ENCODE measurements around the gene ANKRD28.

ANKRD28 gene

DNA sequence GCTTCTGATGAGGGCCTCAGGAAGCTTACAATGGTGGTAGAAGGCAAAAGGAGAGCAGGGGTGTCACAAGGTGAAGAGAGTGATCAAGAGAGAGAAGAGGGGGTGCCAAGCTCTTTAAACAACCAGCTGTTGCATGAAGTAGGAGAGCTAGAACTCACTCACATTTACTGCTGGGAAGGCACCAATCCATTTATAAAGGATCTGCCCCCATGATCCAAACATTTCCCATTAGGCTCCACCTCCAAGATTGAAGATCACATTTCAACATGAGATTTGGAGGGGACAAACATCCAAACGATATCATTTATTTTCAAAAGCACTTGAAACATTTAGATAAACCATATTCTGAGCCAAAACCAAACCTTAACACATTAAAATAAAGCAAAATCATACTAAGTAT lies 26.3 kb downstream of the ANKRD28 start:
- DNase-seq (ENCODE audit: extremely low spot score) = no peak
- CTCF ChIA-PET = no interaction called here
- TF ChIP-seq, protein P1, sequence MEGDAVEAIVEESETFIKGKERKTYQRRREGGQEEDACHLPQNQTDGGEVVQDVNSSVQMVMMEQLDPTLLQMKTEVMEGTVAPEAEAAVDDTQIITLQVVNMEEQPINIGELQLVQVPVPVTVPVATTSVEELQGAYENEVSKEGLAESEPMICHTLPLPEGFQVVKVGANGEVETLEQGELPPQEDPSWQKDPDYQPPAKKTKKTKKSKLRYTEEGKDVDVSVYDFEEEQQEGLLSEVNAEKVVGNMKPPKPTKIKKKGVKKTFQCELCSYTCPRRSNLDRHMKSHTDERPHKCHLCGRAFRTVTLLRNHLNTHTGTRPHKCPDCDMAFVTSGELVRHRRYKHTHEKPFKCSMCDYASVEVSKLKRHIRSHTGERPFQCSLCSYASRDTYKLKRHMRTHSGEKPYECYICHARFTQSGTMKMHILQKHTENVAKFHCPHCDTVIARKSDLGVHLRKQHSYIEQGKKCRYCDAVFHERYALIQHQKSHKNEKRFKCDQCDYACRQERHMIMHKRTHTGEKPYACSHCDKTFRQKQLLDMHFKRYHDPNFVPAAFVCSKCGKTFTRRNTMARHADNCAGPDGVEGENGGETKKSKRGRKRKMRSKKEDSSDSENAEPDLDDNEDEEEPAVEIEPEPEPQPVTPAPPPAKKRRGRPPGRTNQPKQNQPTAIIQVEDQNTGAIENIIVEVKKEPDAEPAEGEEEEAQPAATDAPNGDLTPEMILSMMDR (IDR thresholded peaks at IDR 0.05; ENCODE audit: control extremely low read depth, extremely low read depth, low read depth, missing control alignments) = no peak
- POLR2A ChIA-PET = no interaction called here

DNA sequence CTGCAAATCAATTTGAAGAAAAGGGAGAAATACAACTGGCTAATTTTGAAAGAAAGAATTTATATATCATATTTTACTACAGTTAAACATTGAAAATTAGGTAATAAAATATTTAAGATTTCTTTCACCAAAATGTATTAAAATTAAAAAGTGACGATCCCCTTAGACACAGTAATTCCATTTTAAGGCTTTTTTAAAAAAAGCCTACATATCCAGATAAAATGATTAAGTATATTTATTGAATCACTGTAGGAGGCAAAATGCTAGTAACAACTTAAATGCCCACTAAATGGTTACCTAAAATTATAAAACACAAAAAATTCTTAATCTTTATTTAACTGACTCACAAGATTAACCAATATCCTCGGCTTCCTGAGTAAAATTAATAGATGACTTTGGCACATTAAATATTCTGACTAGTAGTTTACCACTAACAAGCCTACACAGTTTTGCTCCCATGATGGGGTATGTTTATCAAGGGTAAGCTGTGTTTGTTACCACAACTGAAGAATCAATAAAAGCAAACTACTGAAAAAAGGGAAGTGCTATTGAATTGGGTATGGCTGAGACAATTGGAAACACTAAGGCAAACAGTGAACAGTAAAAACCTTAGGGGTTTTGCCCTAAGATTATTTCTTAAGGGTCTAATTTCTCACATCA lies 28.4 kb downstream of the ANKRD28 start:
- CTCF ChIA-PET = interaction anchor here (0.9 to 2.8 kb wide), 5 partner anchors 13 to 139 kb away, joined by 3 to 12 read pairs (median 4); no protein-coding TSS in a partner anchor
- POLR2A ChIA-PET = interaction anchor here (0.7 kb wide), 1 partner anchor 27 kb away, joined by 4 read pairs; no protein-coding TSS in a partner anchor
- TF ChIP-seq, protein P1 (IDR thresholded peaks at IDR 0.05; ENCODE audit: control extremely low read depth, extremely low read depth, low read depth, missing control alignments) = no peak
- DNase-seq (ENCODE audit: extremely low spot score) = peak; percentile 24

DNA sequence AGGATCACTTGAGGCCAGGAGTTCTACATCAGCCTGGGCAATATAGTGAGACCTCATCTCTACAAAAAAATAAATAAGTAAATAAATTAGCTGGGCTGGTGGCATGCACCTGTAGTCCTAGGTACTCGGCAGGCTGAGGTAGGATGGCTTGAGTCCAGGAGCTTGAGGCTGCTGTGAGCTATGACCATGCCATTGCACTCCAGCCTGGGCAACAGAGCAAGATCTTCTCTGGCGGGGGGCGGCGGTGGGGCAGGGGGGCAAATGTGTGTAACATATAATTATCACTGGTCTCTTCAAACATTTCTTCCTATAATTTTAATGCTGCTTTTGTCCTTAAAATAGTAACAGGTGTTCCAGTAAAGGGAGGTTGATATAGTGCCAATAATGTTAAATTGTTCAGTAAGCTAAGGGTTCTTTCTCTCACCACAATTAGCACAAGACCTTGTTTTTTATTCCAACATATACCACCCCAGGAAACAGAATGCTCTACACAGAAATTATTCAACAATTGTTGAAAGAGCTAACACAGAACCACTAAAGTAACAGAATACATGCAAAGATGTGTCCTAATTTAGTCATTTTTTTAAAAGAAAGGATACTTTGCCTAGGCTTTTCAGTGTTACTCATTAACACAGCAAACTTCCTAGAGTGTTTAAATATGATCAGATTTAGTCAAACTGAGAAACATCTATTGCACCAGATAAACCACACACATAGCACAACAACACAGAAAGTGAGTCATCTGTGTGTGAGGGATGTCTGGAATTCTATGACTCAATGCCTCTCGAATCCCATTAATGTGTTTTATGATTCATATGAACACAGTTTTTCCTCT lies 29.1 kb downstream of the ANKRD28 start:
- POLR2A ChIA-PET = no interaction called here
- TF ChIP-seq, protein P1 (IDR thresholded peaks at IDR 0.05; ENCODE audit: control extremely low read depth, extremely low read depth, low read depth, missing control alignments) = no peak
- peak; percentile 26 for DNase-seq (ENCODE audit: extremely low spot score)
- CTCF ChIA-PET = interaction anchor here (0.9 to 2.8 kb wide), 6 partner anchors 9 to 138 kb away, joined by 3 to 12 read pairs (median 4); no protein-coding TSS in a partner anchor

DNA sequence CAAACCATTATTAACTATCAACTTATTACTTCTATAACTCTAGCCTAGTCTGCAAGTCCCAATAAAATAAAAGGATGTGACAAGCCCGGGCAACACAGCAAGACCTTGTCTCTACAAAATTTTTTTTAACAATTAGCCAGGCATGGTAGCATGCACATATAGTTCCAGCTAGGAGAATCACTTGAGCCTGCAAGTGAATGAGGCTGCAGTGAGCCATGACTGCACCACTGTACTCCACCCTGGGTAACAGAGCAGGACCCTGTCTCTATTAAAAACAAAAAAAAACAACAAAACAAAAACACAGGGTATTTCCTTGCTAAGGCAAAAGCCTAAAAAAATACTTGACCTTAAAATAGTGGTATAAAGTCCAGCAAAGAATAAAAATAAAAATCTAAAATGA lies 31.4 kb downstream of the ANKRD28 start:
- no peak for DNase-seq (ENCODE audit: extremely low spot score)
- ChIA-PET POLR2A (interaction anchor here (0.6 kb wide), 1 partner anchor 9 kb away, joined by 3 read pairs; no protein-coding TSS in a partner anchor), CTCF (interaction anchor here (1.2 to 1.8 kb wide), 2 partner anchors 9 to 11 kb away, joined by 3 to 6 read pairs; no protein-coding TSS in a partner anchor)
- TF ChIP-seq, protein P1 (IDR thresholded peaks at IDR 0.05; ENCODE audit: control extremely low read depth, extremely low read depth, low read depth, missing control alignments) = no peak

DNA sequence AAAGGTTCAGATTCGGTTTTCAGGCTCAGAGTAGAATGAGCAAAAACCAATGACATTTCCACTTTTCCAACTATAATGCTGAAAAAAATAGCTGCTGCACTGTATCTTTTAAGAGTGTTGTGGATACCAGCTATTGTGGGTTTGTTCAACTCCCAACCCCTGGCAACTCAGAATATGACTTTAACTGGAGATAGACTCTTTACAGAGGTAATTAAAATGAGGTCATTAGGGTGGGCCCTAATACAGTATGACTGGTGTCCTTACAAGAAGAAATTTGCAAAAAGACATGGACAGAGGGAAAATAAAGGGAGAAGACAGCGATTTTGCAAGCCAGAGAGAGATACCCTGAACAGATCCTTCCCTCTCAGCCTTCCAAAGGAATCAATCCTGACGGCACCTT lies 39.5 kb downstream of the ANKRD28 start:
- DNase-seq (ENCODE audit: extremely low spot score) = no peak
- ChIA-PET POLR2A (no interaction called here), CTCF (interaction anchor here (0.9 to 4.0 kb wide), 3 partner anchors 10 to 48 kb away, joined by 3 to 12 read pairs (median 3); no protein-coding TSS in a partner anchor)
- TF ChIP-seq, protein P1 (IDR thresholded peaks at IDR 0.05; ENCODE audit: control extremely low read depth, extremely low read depth, low read depth, missing control alignments) = no peak

DNA sequence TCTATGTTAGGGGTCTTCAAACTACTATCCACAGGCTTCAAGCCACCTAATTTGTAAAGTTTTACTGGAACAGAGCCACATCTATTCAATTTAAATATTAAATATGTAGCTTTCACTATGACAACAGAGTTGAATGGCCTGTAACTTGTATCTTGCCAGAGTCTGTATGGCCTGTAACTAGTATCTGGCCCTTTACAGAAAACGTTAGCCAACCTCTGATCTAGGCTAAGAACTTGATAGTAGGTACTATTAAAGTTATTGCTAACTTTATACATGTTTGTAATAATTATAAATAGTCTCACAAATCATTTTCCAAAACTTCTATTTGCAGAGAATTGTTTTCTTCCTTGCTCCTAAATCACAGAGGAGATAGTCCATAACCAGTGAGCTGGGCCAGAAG lies 40.0 kb downstream of the ANKRD28 start:
- TF ChIP-seq, protein P1 (IDR thresholded peaks at IDR 0.05; ENCODE audit: control extremely low read depth, extremely low read depth, low read depth, missing control alignments) = no peak
- POLR2A ChIA-PET = no interaction called here
- DNase-seq (ENCODE audit: extremely low spot score) = no peak
- CTCF ChIA-PET = interaction anchor here (1.1 to 4.0 kb wide), 2 partner anchors 11 to 22 kb away, joined by 3 to 12 read pairs; no protein-coding TSS in a partner anchor

All from GM10248 (cell line).